WTC11 (cell line): ENCODE results near the gene KIRREL3. TPM values are rescaled to one million over a fixed set of nuclear protein-coding genes. Genes with fewer than 3 reads are reported as not detected.

Source experiments
- ATAC-seq: fragments of 200-7000 bp; cut with Tn5 transposase; 2 replicates; pipeline ENCODE4 v1.10.0; 2021; ENCODE audit warnings: mild to moderate bottlenecking, moderate library complexity
- CTCF ChIA-PET: fragments of 300-600 bp; sonication (Branson Sonifier 250); formaldehyde crosslinking; loops from one replicate; lab custom pipeline; 2021; ENCODE audit warnings: antibody characterized with exemption; lab: Charles Lee
- POLR2A ChIA-PET: fragments of 350-600 bp; sonication (Branson Sonifier 250); formaldehyde crosslinking; loops from one replicate; lab custom pipeline; 2021; ENCODE audit warnings: antibody characterized with exemption; lab: Charles Lee
- DNase-seq: peaks from one replicate; pipeline ENCODE4 v3.0.0; 2021; ENCODE audit warnings: low spot score
- H3K27ac Mint-ChIP-seq: 2 replicates; pipeline ENCODE4 v1.8.0; 2021; ENCODE audit warnings: mixed read lengths
- H3K27me3 Mint-ChIP-seq: 2 replicates; pipeline ENCODE4 v1.8.0; 2021; ENCODE audit warnings: low read depth, mild to moderate bottlenecking, moderate library complexity, mixed read lengths
- H3K36me3 Mint-ChIP-seq: 2 replicates; pipeline ENCODE4 v1.8.0; 2021; ENCODE audit warnings: mixed read lengths
- H3K4me1 Mint-ChIP-seq: 2 replicates; pipeline ENCODE4 v1.8.0; 2022; ENCODE audit warnings: mixed read lengths
- H3K4me3 Mint-ChIP-seq: 2 replicates; pipeline ENCODE4 v1.8.0; 2021; ENCODE audit warnings: mild to moderate bottlenecking, moderate library complexity, mixed read lengths
- H3K9me3 Mint-ChIP-seq: 2 replicates; pipeline ENCODE4 v1.8.0; 2021; ENCODE audit warnings: mixed read lengths
- CREB1 ChIP-seq: sonication (generic); formaldehyde crosslinking; IDR thresholded peaks from 2 replicates; pipeline ENCODE4 v1.8.0; 2023; ENCODE audit warnings: mild to moderate bottlenecking, missing genetic modification reagents
- ELF4 ChIP-seq: sonication (generic); formaldehyde crosslinking; IDR thresholded peaks from 2 replicates; pipeline ENCODE4 v1.8.1; 2022; ENCODE audit warnings: low read depth, mild to moderate bottlenecking, moderate library complexity, missing genetic modification reagents
- EMX1 ChIP-seq: fragments of 250-450 bp; sonication (Bioruptor Pico); IDR thresholded peaks from 2 replicates; pipeline ENCODE4 v1.8.0; 2021; ENCODE audit warnings: mild to moderate bottlenecking
- FOXJ3 ChIP-seq: sonication (generic); formaldehyde crosslinking; IDR thresholded peaks from 2 replicates; pipeline ENCODE4 v1.9.0; 2021; ENCODE audit warnings: missing genetic modification reagents, mild to moderate bottlenecking, borderline replicate concordance
- FOXK1 ChIP-seq: sonication (generic); formaldehyde crosslinking; IDR thresholded peaks from 2 replicates; pipeline ENCODE4 v1.8.0; 2022; ENCODE audit warnings: mild to moderate bottlenecking, moderate library complexity, missing genetic modification reagents
- FOXP1 ChIP-seq: sonication (generic); formaldehyde crosslinking; IDR thresholded peaks from 2 replicates; pipeline ENCODE4 v1.8.0; 2022; ENCODE audit warnings: missing genetic modification reagents, mild to moderate bottlenecking, moderate library complexity, borderline replicate concordance
- IRF2 ChIP-seq: sonication (generic); formaldehyde crosslinking; IDR thresholded peaks from 2 replicates; pipeline ENCODE4 v1.8.0; 2022; ENCODE audit warnings: low read depth, missing genetic modification reagents, borderline replicate concordance
- NFE2L1 ChIP-seq: sonication (generic); formaldehyde crosslinking; IDR thresholded peaks from 2 replicates; pipeline ENCODE4 v1.8.1; 2023; ENCODE audit warnings: missing genetic modification reagents
- OVOL2 ChIP-seq: fragments of 250-450 bp; sonication (Bioruptor Pico); IDR thresholded peaks from 2 replicates; pipeline ENCODE4 v1.9.0; 2021; ENCODE audit warnings: mild to moderate bottlenecking, borderline replicate concordance
- ZNF138 ChIP-seq: sonication (generic); formaldehyde crosslinking; conservative IDR thresholded peaks from 2 replicates; pipeline ENCODE4 v1.8.1; 2022; ENCODE audit warnings: mild to moderate bottlenecking, moderate library complexity, missing genetic modification reagents
- total RNA-seq: library from RNA; stranded (reverse); gene quantifications from 3 replicates; pipeline ENCODE4 v1.2.3, GENCODE V29; 2021
- TF ChIP-seq, protein P1 (sequence below): sonication (generic); formaldehyde crosslinking; IDR thresholded peaks from 2 replicates; pipeline ENCODE4 v1.8.0; 2022; ENCODE audit warnings: missing genetic modification reagents
- TF ChIP-seq, protein P2 (sequence below): sonication (generic); formaldehyde crosslinking; conservative IDR thresholded peaks from 2 replicates; pipeline ENCODE4 v1.8.1; 2022; ENCODE audit warnings: mild to moderate bottlenecking, missing genetic modification reagents
- TF ChIP-seq, protein P3 (sequence below): fragments of 250-450 bp; sonication (Bioruptor Pico); IDR thresholded peaks from 2 replicates; pipeline ENCODE4 v2.1.2; 2022; ENCODE audit warnings: mild to moderate bottlenecking, moderate library complexity
- TF ChIP-seq, protein P4 (sequence below): sonication (generic); formaldehyde crosslinking; IDR thresholded peaks from 2 replicates; pipeline ENCODE4 v1.8.0; 2022; ENCODE audit warnings: mild to moderate bottlenecking, missing genetic modification reagents
- TF ChIP-seq, protein P5 (sequence below): sonication (generic); formaldehyde crosslinking; IDR thresholded peaks from 2 replicates; pipeline ENCODE4 v1.8.1; 2023; ENCODE audit warnings: mild to moderate bottlenecking, missing genetic modification reagents
- TF ChIP-seq, protein P6 (sequence below): sonication (generic); formaldehyde crosslinking; IDR thresholded peaks from 2 replicates; pipeline ENCODE4 v1.8.0; 2023; ENCODE audit warnings: missing genetic modification reagents

Gene KIRREL3
- total RNA-seq, 1 experiment from 2014 or later: 0.59 TPM

DNA sequence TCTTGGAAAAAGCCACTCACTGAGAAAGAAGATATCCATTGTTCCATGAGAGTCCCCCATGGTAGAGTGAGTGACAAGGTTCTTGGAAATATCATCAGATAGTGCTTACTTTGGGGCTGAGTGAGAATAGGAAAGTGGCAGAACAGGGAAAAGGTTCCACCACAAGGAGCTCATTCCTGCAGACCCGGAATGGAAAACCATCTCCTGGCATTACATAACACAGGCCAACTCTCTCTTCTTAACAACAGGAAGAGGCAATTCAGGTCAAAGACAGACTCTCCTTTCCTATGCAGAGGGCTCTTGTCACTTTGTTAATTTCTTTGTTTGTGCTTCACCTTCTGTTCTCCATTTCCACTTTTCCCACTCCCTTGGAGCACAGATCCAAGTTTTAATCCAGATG lies 259.7 kb downstream of the KIRREL3 start:
- Mint-ChIP-seq H3K9me3 (no peaks in the 10 kb centered on the region), H3K27me3 (no peaks in the 10 kb centered on the region)
- ATAC-seq: peak; percentile 89
- POLR2A ChIA-PET: no interaction called here
- TF ChIP-seq IRF2: no peak
- no peak for TF ChIP-seq ZNF138
- TF ChIP-seq, protein P1, sequence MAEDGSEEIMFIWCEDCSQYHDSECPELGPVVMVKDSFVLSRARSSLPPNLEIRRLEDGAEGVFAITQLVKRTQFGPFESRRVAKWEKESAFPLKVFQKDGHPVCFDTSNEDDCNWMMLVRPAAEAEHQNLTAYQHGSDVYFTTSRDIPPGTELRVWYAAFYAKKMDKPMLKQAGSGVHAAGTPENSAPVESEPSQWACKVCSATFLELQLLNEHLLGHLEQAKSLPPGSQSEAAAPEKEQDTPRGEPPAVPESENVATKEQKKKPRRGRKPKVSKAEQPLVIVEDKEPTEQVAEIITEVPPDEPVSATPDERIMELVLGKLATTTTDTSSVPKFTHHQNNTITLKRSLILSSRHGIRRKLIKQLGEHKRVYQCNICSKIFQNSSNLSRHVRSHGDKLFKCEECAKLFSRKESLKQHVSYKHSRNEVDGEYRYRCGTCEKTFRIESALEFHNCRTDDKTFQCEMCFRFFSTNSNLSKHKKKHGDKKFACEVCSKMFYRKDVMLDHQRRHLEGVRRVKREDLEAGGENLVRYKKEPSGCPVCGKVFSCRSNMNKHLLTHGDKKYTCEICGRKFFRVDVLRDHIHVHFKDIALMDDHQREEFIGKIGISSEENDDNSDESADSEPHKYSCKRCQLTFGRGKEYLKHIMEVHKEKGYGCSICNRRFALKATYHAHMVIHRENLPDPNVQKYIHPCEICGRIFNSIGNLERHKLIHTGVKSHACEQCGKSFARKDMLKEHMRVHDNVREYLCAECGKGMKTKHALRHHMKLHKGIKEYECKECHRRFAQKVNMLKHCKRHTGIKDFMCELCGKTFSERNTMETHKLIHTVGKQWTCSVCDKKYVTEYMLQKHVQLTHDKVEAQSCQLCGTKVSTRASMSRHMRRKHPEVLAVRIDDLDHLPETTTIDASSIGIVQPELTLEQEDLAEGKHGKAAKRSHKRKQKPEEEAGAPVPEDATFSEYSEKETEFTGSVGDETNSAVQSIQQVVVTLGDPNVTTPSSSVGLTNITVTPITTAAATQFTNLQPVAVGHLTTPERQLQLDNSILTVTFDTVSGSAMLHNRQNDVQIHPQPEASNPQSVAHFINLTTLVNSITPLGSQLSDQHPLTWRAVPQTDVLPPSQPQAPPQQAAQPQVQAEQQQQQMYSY (CRISPR knock-in tag): peak; percentile 39; the same call in 1 of the 2 replicates
- no peak for TF ChIP-seq FOXJ3 (CRISPR knock-in tag)
- TF ChIP-seq, protein P2, sequence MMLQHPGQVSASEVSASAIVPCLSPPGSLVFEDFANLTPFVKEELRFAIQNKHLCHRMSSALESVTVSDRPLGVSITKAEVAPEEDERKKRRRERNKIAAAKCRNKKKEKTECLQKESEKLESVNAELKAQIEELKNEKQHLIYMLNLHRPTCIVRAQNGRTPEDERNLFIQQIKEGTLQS (CRISPR knock-in tag): no peak
- TF ChIP-seq, all 79 proteins: peak for 1
- CTCF ChIA-PET: interaction anchor here (0.7 to 1.0 kb wide), 3 partner anchors 23 to 261 kb away, joined by 3 to 4 read pairs (median 4); no protein-coding TSS in a partner anchor
- Mint-ChIP-seq H3K4me3 (no peak overlapping the region), H3K27ac (peak overlapping the region; percentile 60; the same call in 1 of the 2 replicates), H3K4me1 (peaks cover 47% of the 10 kb centered on the region), H3K36me3 (no peaks in the 10 kb centered on the region)
- no peak for DNase-seq

DNA sequence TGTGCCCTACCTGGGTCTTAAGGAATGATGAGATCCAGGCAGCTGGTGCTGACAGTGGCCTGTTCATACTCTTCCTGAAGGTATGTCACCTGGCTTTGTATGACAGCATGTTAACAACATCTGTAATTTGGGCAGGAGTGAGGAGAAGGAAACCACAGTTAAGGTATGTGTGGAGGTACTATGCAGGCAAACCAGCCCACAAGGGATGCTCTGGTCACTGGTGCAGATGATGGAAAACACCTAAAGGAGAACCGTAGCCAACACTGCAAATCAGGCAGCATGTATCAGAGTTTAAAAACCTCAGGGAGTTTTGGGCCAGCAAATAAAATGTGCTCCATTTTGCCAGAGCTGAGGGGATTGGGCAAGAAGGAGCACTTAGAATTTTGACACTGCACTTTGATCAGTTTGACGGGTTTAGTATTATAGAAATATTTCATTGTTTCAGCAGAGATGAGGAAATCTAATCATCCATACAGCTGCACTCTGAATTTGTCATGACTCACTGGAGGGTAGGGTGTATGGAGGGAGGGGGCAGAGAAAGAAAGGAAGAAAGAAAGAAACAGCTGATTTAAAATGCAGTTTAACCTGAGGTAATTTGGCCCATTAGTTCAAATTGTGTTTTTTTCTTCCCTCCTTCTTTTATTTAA lies 260.9 kb downstream of the KIRREL3 start:
- ChIA-PET CTCF (interaction anchor here (0.9 kb wide), 1 partner anchor 23 kb away, joined by 3 read pairs; no protein-coding TSS in a partner anchor), POLR2A (no interaction called here)
- Mint-ChIP-seq H3K4me1 (peaks cover 47% of the 10 kb centered on the region), H3K27ac (no peak overlapping the region), H3K4me3 (no peak overlapping the region), H3K36me3 (no peaks in the 10 kb centered on the region), H3K9me3 (no peaks in the 10 kb centered on the region), H3K27me3 (no peaks in the 10 kb centered on the region)
- DNase-seq (no peak), ATAC-seq (no peak)
- TF ChIP-seq, protein P3, sequence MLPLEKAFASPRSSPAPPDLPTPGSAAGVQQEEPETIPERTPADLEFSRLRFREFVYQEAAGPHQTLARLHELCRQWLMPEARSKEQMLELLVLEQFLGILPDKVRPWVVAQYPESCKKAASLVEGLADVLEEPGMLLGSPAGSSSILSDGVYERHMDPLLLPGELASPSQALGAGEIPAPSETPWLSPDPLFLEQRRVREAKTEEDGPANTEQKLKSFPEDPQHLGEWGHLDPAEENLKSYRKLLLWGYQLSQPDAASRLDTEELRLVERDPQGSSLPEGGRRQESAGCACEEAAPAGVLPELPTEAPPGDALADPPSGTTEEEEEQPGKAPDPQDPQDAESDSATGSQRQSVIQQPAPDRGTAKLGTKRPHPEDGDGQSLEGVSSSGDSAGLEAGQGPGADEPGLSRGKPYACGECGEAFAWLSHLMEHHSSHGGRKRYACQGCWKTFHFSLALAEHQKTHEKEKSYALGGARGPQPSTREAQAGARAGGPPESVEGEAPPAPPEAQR (CRISPR knock-in tag): no peak
- TF ChIP-seq, protein P4, sequence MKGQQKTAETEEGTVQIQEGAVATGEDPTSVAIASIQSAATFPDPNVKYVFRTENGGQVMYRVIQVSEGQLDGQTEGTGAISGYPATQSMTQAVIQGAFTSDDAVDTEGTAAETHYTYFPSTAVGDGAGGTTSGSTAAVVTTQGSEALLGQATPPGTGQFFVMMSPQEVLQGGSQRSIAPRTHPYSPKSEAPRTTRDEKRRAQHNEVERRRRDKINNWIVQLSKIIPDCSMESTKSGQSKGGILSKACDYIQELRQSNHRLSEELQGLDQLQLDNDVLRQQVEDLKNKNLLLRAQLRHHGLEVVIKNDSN: no peak
- TF ChIP-seq NFE2L1 (CRISPR knock-in tag): no peak
- no peak for TF ChIP-seq FOXK1
- TF ChIP-seq, protein P5, sequence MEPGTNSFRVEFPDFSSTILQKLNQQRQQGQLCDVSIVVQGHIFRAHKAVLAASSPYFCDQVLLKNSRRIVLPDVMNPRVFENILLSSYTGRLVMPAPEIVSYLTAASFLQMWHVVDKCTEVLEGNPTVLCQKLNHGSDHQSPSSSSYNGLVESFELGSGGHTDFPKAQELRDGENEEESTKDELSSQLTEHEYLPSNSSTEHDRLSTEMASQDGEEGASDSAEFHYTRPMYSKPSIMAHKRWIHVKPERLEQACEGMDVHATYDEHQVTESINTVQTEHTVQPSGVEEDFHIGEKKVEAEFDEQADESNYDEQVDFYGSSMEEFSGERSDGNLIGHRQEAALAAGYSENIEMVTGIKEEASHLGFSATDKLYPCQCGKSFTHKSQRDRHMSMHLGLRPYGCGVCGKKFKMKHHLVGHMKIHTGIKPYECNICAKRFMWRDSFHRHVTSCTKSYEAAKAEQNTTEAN (CRISPR knock-in tag): no peak
- TF ChIP-seq FOXP1 (CRISPR knock-in tag): no peak
- TF ChIP-seq CREB1 (CRISPR knock-in tag): no peak
- no peak for TF ChIP-seq EMX1
- TF ChIP-seq OVOL2 (CRISPR knock-in tag): no peak
- TF ChIP-seq ELF4 (CRISPR knock-in tag): no peak
- TF ChIP-seq, protein P6, sequence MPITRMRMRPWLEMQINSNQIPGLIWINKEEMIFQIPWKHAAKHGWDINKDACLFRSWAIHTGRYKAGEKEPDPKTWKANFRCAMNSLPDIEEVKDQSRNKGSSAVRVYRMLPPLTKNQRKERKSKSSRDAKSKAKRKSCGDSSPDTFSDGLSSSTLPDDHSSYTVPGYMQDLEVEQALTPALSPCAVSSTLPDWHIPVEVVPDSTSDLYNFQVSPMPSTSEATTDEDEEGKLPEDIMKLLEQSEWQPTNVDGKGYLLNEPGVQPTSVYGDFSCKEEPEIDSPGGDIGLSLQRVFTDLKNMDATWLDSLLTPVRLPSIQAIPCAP (CRISPR knock-in tag): no peak
